Activated T-helper 1 cell treated with anti-CD3 and anti-CD28 coated beads, Interleukin-2, amount 50 U/mL, for 16 hours (primary cell): ENCODE measurements around the gene MANEA.

Source experiments
- DNase-seq, 2 donors: peaks; one replicate each; pipeline ENCODE4 v3.0.0-alpha.2; 2020; ENCODE audit warnings: low read depth in 1 of 2, low spot score in 1 of 2

Gene MANEA

DNA sequence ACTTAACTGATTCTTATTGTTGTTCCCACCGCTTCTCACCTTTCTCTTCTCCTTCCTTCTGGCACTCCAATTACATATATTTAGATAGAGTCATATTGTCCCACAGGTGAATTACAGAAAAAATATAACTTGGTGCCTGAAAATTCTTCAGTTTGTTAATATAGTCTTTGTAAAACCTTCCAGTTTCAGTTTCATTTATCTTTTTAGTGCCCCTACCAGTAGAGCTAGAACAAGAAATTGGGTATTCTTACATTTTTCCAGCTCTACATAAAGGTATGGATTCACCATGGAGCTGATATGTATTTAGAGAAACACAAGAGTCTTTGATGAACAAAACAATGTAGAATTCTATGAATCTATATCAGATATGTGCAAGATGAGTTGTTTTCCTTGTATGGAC lies 10.7 kb downstream of the MANEA start:
- DNase-seq, result no peak

DNA sequence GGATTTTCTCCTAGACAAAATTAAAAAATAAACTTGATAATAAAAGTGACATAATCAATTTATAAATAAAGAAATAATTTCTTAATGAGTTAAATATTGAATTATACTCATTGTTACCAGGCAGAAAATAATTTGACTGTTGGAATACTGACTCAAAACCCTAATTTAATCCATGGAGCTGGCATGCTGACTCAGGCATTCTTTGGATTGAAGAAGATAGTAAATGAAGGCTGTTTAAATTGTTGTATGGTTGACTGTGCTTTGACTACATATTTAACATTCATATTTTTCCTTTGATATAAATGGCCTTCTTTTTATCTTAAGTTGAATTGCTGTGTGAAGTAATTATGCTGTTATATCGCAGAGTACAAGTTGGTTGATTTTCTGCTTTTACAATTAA lies 11.7 kb downstream of the MANEA start:
- DNase-seq, result no peak

DNA sequence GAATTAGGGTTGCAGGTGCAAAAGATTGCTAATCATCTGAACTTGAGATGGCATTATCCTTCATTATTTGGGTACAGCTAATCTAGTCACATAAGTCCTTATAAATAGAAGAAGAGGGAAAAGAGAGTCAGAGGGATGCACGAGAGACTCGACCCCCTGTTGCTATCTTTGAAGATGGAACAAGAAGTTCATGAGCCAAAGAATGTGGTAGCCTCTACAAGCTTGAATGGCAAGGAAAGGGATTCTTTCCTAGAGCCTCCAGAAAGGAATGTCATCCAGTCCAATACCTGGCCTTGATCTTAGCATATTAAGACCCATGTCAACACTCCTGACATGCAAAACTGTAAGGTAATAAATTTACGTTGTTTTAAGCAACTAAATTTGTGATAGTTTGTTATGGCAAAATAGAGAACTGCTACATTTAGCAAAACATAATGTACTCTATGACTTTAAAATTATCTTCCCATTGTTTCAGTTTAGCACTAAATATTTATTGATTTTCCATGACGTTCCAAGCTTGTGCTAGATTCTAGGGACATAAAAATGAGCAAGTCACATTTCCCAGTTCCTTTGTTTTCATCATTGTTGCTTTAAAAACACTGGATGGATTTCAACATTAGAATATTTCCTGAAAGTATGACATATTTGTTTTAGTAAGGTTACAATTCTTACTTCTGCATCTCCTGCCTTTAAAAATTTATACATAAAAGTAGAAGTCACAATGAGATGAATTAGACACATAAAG lies 12.7 kb downstream of the MANEA start:
- no peak for DNase-seq

DNA sequence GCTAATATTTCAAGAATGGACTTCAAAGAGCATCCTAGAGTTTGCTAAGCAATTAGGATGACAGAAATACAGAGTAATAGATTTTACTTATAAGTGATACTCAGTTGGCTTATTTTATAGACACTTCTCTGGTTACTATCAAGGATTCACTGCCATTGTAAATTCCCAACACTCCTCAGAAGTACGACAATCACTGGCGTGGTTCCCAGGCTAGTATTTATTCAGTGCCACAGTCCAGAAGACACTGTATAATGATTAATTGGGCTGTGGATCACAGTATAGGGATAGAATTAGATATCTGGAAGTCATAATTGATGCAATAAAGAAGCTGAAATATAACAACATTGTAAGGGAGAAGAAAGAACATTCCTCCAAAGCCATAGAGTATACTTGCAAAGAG lies 15.7 kb downstream of the MANEA start:
- DNase-seq, result no peak

DNA sequence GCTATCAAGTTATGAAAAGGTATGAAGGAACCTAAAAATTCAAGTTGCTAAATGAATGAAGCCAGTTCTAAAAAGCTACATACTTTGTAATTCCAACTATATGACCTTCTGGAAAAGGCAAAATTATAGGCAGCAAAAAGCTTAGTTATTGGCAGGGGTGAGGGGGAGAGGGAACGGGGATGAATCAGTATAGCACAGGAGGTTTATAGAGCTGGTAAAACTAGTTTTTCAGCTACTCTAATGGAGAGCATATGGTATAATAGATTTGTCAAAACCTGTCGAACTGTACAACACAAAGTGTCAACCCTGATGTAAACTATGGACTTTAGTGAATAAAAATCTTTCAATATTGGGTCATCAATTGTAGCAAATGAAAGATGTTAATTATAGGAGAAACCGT lies 18.7 kb downstream of the MANEA start:
- DNase-seq, result no peak

DNA sequence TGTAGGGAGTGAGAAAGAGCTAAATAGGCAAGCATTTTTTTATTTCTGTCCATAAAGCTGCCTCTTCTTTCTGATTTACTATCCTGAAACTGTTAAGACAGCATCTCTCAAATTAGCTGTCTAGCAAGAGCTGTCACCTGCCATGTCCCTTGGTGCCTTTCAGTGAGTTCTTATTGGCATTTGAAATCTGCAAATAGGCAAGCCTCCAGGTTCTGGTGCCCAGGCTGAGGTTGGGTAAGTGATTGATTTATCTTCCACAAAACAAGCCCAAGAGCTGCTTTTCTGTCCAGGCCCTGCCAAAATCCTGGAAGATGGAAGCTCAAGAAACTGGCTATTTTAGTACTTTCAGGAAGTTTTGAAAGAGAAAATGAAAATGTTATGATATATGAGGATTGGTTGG lies 22.4 kb downstream of the MANEA start:
- DNase-seq, result no peak

DNA sequence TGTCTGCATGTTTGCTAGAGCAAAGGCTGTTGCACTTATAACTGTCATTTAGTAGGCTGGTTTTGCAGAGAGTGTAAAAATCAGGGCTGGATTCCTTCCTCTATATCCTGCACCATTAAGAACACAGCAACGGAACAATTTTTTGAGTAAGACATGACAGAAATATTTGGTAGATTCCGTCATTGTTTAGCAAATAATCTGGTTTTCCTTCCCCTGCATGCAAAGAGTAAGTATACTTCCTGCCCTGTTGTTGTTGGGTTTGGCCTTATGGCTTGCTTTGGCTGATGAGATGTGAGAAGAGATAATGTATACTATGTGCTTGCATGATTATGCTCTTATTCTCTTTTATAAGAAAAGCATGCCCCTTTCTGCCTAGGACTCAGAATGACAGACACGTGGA lies 23.8 kb downstream of the MANEA start:
- no peak for DNase-seq

DNA sequence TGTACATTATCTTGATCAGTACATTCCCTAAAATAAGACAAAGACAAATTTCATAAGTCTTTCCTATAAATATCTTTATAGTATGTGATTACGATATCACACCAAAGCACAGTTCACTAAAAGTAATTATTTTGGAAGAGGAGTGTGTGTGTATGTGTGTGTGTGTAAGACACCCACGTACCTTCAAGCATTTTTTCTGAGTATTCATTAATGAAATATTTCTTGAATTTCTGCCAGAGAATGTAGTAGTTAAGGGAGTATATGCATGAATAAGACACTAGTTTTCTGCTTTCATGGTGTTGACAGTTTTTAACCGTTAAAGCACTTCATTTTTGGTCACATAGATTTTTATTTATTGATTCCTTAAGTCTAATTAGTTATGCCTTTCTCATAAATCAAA lies 36.8 kb downstream of the MANEA start:
- DNase-seq, result no peak

DNA sequence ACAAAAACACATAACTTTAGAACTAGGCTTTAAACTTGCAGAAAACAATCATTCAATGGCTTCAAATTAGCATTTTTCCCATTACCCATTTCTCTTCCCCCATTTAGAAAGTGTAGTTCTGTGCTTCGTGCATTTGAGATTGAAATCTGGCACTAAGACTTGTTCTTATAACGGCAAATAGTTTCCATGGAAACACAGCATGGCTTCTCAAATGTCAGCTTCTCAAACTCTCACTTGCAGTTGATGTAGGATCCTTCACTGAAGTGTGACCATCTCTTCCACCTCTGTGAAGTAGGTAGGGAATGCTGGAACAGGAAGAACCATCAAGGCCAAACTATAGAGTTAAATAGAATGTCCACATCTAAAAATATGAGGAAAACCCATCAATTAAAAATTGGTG lies 52.2 kb downstream of the MANEA start:
- DNase-seq, result no peak

DNA sequence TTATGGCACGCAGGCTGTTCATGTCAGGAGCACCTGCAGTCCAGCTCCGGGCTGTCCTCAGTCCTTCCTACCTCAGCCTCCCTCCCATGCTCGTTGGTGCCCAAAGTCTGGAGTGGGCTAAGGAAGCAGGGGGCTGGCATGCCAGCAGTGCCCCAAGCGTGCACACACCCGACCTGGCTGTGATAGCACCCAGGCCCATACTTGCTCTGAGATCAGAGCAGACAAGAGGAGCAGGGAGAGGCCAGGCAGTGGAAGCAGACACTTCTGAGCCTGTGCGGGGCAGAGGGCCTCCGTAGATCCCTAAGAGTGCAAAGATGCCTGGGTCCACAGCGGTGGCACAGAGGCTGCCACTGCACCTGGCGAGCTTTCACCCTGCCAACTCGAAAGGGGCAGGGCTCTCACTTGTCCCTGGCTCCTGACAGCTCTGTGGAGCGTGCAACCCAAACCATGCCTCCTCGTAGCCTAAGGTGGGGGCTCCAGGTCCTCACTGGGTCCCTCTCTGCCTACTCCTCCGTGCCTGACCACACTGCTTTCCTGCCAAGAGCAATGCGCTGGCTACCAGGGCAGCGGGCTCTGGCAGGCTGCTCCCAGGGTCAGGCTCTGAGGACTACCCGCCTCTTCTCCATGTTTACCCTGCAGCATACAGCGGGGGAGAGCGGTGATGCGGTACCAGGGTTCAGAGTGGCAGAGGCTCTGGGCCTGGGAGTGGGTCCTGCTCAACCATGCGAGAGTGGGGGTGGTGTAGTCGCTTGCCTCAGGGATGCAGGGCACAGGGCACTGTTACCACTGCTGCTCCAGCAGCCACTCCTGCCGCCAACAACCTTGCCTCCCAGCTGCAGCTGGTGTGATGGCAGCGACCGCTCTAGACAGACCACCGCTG lies 59.5 kb downstream of the MANEA start:
- no peak for DNase-seq

DNA sequence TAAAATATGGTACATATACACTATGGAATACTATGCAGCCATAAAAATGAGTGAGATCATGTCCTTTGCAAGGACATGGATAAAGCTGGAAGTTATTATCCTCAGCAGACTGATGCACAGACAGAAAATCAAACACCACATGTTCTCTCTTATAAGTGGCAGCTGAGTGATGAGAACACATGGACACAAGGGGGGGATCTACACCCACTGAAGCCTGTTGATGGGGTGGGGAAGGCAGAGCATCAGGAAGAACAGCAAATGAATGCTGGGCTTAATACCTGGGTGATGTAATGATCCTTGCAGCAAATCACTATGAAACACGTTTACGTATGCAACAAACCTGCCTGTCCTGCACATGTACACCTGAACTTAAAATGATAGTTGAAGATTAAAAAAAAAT lies 71.3 kb downstream of the MANEA start:
- DNase-seq, result no peak

DNA sequence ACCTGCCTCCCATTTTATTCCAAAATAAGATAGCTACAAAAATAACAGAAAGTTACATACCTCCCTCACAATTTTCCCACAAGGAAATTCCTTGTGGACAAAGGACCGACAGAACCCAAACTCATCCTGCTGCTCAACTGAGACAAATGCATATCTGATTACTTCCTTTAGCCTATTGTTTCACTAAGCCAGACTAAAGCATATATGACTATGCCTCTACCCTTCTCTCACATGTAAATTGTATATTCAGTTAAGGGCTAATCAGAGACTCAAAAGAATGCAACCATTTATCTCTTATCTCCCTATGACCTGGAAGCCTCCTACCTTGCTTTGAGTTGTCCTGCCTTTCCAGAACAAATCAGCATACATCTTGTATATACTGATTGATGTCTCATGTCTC lies 72.1 kb downstream of the MANEA start:
- no peak for DNase-seq

DNA sequence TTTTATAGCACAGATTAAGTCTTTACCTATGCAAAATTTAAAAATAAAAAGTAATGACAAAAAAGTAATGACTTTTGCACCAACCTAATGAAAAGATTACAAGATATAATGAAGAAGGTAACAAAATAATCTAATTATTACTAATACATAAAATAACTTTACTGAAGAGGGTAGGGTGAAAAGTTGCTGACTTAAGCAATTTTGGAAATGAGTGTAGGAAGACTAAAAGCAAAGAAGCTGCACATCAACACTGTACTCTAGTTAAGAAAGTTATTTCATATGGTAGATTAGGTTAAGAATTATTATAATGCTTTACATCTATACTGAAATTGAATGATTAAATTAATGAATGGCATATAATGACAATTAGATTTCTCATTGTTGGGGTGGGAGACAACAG lies 76.8 kb downstream of the MANEA start:
- no peak for DNase-seq

DNA sequence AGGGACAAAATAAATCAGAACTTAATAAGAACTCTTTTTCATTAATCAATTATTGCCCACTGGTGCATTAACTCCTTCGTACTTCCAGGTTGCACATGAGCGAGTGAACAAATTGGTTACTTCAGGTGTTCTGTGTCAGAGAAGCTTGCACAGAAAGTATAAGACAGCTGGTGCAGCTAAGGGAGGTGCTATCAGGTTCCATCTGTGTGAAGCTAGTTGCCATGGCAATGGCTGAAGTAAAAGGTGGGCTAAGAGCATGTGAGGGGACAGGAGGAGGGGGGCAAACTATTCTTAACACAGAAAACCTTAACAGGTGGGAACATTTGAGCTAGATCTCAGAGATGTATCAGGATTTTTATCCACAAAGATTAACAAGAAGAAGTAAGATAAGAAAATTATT lies 81.6 kb downstream of the MANEA start:
- DNase-seq, result no peak
